A673 (cell line): Measurements from ENCODE around the gene RANBP3L.

Experiments used
- EZH2 ChIP-seq: fragments of 200-600 bp; sonication (generic); IDR thresholded peaks from 2 replicates; pipeline ENCODE4 v1.6.1; 2017; ENCODE audit warnings: borderline replicate concordance, low read depth, mild to moderate bottlenecking, mixed read lengths, antibody characterized with exemption, low read length; ENCODE audit not compliant: poor library complexity, severe bottlenecking
- TF ChIP-seq, protein P1 (sequence below): fragments of 300-800, 200-600 bp; sonication (generic); conservative IDR thresholded peaks from 2 replicates; pipeline ENCODE4 v1.5.1; 2017; ENCODE audit warnings: low read depth, mild to moderate bottlenecking, antibody characterized with exemption, low read length, moderate library complexity, mixed read lengths

- TF ChIP-seq, protein P1, sequence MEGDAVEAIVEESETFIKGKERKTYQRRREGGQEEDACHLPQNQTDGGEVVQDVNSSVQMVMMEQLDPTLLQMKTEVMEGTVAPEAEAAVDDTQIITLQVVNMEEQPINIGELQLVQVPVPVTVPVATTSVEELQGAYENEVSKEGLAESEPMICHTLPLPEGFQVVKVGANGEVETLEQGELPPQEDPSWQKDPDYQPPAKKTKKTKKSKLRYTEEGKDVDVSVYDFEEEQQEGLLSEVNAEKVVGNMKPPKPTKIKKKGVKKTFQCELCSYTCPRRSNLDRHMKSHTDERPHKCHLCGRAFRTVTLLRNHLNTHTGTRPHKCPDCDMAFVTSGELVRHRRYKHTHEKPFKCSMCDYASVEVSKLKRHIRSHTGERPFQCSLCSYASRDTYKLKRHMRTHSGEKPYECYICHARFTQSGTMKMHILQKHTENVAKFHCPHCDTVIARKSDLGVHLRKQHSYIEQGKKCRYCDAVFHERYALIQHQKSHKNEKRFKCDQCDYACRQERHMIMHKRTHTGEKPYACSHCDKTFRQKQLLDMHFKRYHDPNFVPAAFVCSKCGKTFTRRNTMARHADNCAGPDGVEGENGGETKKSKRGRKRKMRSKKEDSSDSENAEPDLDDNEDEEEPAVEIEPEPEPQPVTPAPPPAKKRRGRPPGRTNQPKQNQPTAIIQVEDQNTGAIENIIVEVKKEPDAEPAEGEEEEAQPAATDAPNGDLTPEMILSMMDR, result no peak
- TF ChIP-seq EZH2, result no peak
Measured at GRCh38 chr5:36242534-36243485, 58.9 kb downstream of the RANBP3L start.
